ENCODE data around the gene SFR1. TPM values are rescaled to one million over a fixed set of nuclear protein-coding genes. Genes with fewer than 3 reads are reported as not detected.

Gene SFR1
- total RNA-seq, 1 donor from 2014 or later: 12.3 TPM

DNA sequence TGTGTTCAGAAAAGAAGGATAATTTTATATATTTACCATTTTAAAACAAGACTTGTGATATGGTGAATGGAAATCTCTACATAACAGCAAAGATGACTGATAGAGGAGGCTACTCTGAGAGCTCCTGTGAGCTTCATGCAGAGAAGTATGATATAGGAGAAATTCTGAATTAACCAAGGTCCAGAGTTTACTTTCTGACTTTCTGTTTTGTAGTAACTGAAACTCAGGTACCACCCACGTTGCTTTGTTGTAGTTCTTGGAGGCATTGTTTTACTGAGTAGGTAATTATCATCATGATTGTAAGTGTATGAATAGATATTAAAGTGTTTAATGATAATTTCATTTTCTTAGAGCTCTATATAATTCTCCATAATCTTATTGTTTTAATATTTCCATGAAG is 18.0 kb upstream of the SFR1 start:
- H3K9me3 Mint-ChIP-seq: no peaks in the 10 kb centered on the region
- intact Hi-C loops (cut with micrococcal nuclease): no loop called here
- ATAC-seq (ENCODE audit: low read depth) (no peak), DNase-seq (no peak)
- POLR2A ChIA-PET: no interaction called here
- peaks cover 7% of the 10 kb centered on the region for H3K27me3 Mint-ChIP-seq
- CTCF ChIA-PET: no interaction called here
- no peaks in the 10 kb centered on the region for H3K36me3 Mint-ChIP-seq (ENCODE audit: low read depth)
- H3K4me1 Mint-ChIP-seq: no peaks in the 10 kb centered on the region
- TF ChIP-seq, protein P1, sequence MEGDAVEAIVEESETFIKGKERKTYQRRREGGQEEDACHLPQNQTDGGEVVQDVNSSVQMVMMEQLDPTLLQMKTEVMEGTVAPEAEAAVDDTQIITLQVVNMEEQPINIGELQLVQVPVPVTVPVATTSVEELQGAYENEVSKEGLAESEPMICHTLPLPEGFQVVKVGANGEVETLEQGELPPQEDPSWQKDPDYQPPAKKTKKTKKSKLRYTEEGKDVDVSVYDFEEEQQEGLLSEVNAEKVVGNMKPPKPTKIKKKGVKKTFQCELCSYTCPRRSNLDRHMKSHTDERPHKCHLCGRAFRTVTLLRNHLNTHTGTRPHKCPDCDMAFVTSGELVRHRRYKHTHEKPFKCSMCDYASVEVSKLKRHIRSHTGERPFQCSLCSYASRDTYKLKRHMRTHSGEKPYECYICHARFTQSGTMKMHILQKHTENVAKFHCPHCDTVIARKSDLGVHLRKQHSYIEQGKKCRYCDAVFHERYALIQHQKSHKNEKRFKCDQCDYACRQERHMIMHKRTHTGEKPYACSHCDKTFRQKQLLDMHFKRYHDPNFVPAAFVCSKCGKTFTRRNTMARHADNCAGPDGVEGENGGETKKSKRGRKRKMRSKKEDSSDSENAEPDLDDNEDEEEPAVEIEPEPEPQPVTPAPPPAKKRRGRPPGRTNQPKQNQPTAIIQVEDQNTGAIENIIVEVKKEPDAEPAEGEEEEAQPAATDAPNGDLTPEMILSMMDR (IDR thresholded peaks at IDR 0.05): no peak
- H3K27ac Mint-ChIP-seq: no peak overlapping the region
- H3K4me3 Mint-ChIP-seq: no peak overlapping the region

DNA sequence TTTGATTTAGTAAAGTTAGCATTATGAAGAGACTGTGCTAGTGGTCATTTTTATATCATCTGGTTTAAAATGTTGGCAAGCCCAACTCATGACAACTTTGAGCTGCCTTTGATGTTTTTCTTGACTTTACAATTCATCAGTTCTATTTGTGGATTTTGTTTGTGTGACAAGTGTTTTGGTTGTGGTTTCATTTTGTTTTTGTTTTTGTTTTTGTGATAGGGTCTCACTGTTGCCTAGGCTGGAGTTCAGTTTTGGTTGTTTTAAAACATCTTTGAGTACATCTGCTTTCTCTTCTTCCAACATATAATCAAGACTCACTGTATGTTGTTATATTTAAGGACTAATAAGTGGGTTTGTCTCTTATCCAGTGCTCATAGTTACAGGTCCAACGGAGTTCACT is 17.6 kb upstream of the SFR1 start:
- TF ChIP-seq, protein P1 (IDR thresholded peaks at IDR 0.05): no peak
- CTCF ChIA-PET: no interaction called here
- Mint-ChIP-seq H3K27ac (no peak overlapping the region), H3K9me3 (no peaks in the 10 kb centered on the region), H3K4me1 (no peaks in the 10 kb centered on the region), H3K4me3 (no peak overlapping the region), H3K27me3 (peaks cover 3% of the 10 kb centered on the region), H3K36me3 (ENCODE audit: low read depth) (no peaks in the 10 kb centered on the region)
- intact Hi-C loops (cut with micrococcal nuclease): no loop called here
- POLR2A ChIA-PET: no interaction called here
- DNase-seq (no peak), ATAC-seq (ENCODE audit: low read depth) (no peak)

DNA sequence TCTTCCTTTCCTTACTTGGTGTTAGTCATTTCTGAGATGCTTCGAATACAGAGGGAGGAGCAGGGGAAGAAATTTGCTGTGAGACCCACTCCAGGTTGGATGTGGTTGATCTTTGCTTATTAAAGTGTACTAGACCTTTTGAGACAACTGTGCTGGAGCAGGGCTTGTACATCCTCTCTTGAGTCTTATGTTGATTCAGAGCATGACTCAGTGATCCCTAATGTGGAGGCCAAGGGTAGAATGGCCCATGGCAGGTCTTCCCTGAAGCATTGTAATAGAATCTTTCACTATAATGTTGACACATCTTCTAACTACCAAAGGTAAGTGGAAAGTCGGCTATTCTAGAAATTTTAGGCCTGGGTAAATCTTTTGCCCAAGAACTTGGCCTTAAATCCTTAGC is 17.0 kb upstream of the SFR1 start:
- CTCF ChIA-PET: no interaction called here
- POLR2A ChIA-PET: no interaction called here
- H3K36me3 Mint-ChIP-seq (ENCODE audit: low read depth): no peaks in the 10 kb centered on the region
- TF ChIP-seq, protein P1 (IDR thresholded peaks at IDR 0.05): no peak
- H3K4me3 Mint-ChIP-seq: no peak overlapping the region
- no peaks in the 10 kb centered on the region for H3K9me3 Mint-ChIP-seq
- H3K27me3 Mint-ChIP-seq: peaks cover 3% of the 10 kb centered on the region
- no peak for DNase-seq
- intact Hi-C loops (cut with micrococcal nuclease): no loop called here
- ATAC-seq (ENCODE audit: low read depth): no peak
- H3K27ac Mint-ChIP-seq: no peak overlapping the region
- H3K4me1 Mint-ChIP-seq: peaks cover 3% of the 10 kb centered on the region

DNA sequence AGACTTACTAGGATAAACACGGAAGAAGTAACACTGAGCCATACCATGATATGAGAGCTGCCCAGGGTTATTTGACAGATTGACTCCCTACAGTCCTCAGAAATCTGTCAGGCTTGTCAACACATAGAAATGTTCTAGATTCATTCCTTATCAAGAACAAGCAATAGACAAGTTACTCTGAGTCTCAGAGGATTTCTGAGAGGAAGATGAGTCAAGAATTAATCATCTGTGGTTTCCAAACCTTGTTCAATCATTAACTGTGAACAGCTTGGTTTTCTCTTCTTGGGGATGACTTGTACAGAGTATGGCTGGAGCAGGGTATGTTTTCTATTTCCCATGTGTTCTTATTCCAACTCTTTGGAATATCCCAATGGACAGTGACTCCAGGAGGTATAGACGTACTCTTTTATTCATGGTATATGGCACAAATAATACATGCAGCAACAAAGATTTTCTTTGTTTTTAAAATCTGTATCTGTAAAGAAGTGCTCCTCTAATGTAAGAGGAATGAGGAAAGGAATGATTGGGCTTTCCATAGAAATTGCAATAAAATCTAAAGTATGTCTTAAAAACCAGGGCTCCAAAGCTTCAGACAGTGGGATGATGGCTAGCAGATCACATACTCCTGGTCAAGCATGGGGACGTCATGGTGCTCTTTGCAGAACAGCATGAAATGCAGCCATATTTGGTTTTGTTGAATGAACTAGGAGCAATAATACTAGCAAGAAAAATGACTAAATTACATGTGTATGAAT is 11.9 kb upstream of the SFR1 start:
- no peak overlapping the region for H3K4me3 Mint-ChIP-seq
- H3K27ac Mint-ChIP-seq: no peak overlapping the region
- H3K36me3 Mint-ChIP-seq (ENCODE audit: low read depth): no peaks in the 10 kb centered on the region
- CTCF ChIA-PET: no interaction called here
- DNase-seq (no peak), ATAC-seq (ENCODE audit: low read depth) (peak; percentile 62)
- POLR2A ChIA-PET: interaction anchor here (1.1 to 2.0 kb wide), 2 partner anchors 9 to 11 kb away, joined by 3 to 13 read pairs; partner anchors contain the start of gene SFR1
- peaks cover 7% of the 10 kb centered on the region for H3K27me3 Mint-ChIP-seq
- TF ChIP-seq, protein P1 (IDR thresholded peaks at IDR 0.05): no peak
- intact Hi-C loops (cut with micrococcal nuclease): no loop called here
- peaks cover 12% of the 10 kb centered on the region for H3K4me1 Mint-ChIP-seq
- H3K9me3 Mint-ChIP-seq: no peaks in the 10 kb centered on the region

DNA sequence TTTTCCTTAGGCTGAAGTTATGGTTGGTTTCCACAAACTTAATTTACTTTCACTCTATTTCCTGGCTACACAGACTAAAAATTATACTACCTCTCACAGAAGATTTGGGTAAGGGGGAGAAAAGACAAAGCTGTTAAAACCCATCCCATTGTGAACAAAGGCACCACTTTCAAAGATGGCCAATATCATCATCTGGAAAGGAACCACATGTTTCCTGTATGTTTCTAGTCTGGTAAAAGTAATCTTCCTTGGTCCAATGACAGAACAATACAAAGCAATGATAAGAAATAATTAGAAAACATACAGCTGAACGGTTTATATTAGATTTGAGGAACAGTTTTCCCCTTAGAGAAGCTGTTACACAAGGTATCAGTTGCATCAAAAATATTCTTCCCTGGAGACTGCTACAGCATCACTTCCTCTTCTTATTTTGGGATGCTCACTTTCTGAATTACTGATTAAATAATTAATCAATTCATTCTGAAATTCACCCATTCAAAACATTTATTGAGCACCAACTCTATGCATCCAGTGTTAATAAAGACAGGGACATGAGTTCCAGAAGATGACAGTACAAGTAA is 8.5 kb upstream of the SFR1 start:
- no peaks in the 10 kb centered on the region for H3K36me3 Mint-ChIP-seq (ENCODE audit: low read depth)
- H3K27me3 Mint-ChIP-seq: peaks cover 7% of the 10 kb centered on the region
- no peak overlapping the region for H3K27ac Mint-ChIP-seq
- CTCF ChIA-PET: no interaction called here
- peaks cover 12% of the 10 kb centered on the region for H3K4me1 Mint-ChIP-seq
- no peak overlapping the region for H3K4me3 Mint-ChIP-seq
- POLR2A ChIA-PET: interaction anchor here (1.9 kb wide), 1 partner anchor 8 kb away, joined by 15 read pairs; the partner anchor contains the start of gene SFR1
- ATAC-seq (ENCODE audit: low read depth): no peak
- DNase-seq: no peak
- TF ChIP-seq, protein P1 (IDR thresholded peaks at IDR 0.05): no peak
- no peaks in the 10 kb centered on the region for H3K9me3 Mint-ChIP-seq
- intact Hi-C loops (cut with micrococcal nuclease): no loop called here
